Pulmonary artery endothelial cell (primary cell): ENCODE data around the gene RPS17. TPM values are rescaled to one million over a fixed set of nuclear protein-coding genes. Genes with fewer than 3 reads are reported as not detected.
"Not testable (repeated sequence)": the region's sequence is repeated elsewhere in the genome, so short reads cannot be mapped to it uniquely, and the experiment has no call there.

Source experiments
- DNase-seq: peaks from one replicate; pipeline ENCODE4 v3.0.0-alpha.2; 2011; ENCODE audit warnings: low read depth, low spot score
- total RNA-seq: library from RNA; depleted of rRNA; stranded (reverse); fragments of >200 nt; gene quantifications from 2 replicates; pipeline ENCODE4 v1.2.3, GENCODE V29; 2014

Gene RPS17
- total RNA-seq, 1 donor from 2014 or later = 2,039 TPM

GRCh38 chr15:82513587-82513986 lies 26.7 kb downstream of the RPS17 start:
- DNase-seq = not testable (repeated sequence)

GRCh38 chr15:82507693-82508092 lies 32.6 kb downstream of the RPS17 start:
- DNase-seq = not testable (repeated sequence)

- DNase-seq = not testable (repeated sequence)
These were observed 33.2 kb downstream of the RPS17 start for GRCh38 chr15:82507087-82507486.

- DNase-seq = not testable (repeated sequence)
These were observed 34.4 kb downstream of the RPS17 start for GRCh38 chr15:82505842-82506241.

- not testable (repeated sequence) for DNase-seq
These were observed 36.2 kb downstream of the RPS17 start for GRCh38 chr15:82504074-82504473.

GRCh38 chr15:82502700-82503339 lies 37.4 kb downstream of the RPS17 start:
- not testable (repeated sequence) for DNase-seq

- not testable (repeated sequence) for DNase-seq
These were observed 39.5 kb downstream of the RPS17 start for GRCh38 chr15:82500772-82501171.

- DNase-seq = not testable (repeated sequence)
These were observed 42.3 kb downstream of the RPS17 start for GRCh38 chr15:82497978-82498377.

- DNase-seq = not testable (repeated sequence)
These were observed 52.0 kb downstream of the RPS17 start for GRCh38 chr15:82488250-82488649.

GRCh38 chr15:82487045-82487444 lies 53.2 kb downstream of the RPS17 start:
- not testable (repeated sequence) for DNase-seq

Other genes starting within 250 kb of the RPS17 start
- gene GOLGA6L10, start 191.0 kb downstream of the RPS17 start, total RNA-seq = 0.20 and 0.92 TPM in 2 replicates
- 0.79 and 2.5 TPM in 2 replicates for gene GOLGA6L9, start 110.6 kb downstream of the RPS17 start, total RNA-seq
- gene CPEB1, start 106.9 kb upstream of the RPS17 start, total RNA-seq = 0.07 TPM in 1 of 2 replicates, not detected in the other
- gene AP3B2, start 169.4 kb upstream of the RPS17 start, total RNA-seq = not detected in 2 replicates